ENCODE measurements around the gene SHANK2. TPM values are rescaled to one million over a fixed set of nuclear protein-coding genes. Genes with fewer than 3 reads are reported as not detected.

The SHANK2 gene
- total and polyA plus RNA-seq, 2 donors (not counting 3 experiments of a cell fraction or from before 2014, with no cell fraction given): not detected

- dilution Hi-C loops (cut with MboI; ENCODE audit: extremely low pct_ligation_motif_present, low sequenced_read_pairs) (no loop called here), intact Hi-C loops (cut with micrococcal nuclease) (no loop called here)
- H2AFZ ChIP-seq (ENCODE audit: low read depth, low read length): no peak overlapping the region
- H3K36me3 ChIP-seq (ENCODE audit: control insufficient read depth in 2 of 2, extremely low read depth in 1 of 2, insufficient read depth in 2 of 2, low read length in 2 of 2): no peaks in the 10 kb centered on the region
- no peak for DNase-seq (ENCODE audit: low read depth, low spot score)
- H3K27me3 ChIP-seq (ENCODE audit: control insufficient read depth in 2 of 2, insufficient read depth in 2 of 2, low read length in 2 of 2): peaks cover 6 to 26% of the 10 kb centered on the region in 2 experiments
- no peaks in the 10 kb centered on the region for H3K9me3 ChIP-seq (replicated peaks; ENCODE audit: control insufficient read depth, insufficient read depth, low read length)
- H3K9ac ChIP-seq (replicated peaks; ENCODE audit: extremely low read depth, insufficient read depth, low read length): no peak overlapping the region
- H3K9me1 ChIP-seq (replicated peaks; ENCODE audit: control insufficient read depth, extremely low read depth, insufficient read depth, low read length): no peaks in the 10 kb centered on the region
- no peak overlapping the region for H3K4me3 ChIP-seq (replicated peaks in 1 of 3; ENCODE audit: insufficient read depth in 1 of 3, low read depth in 1 of 3, low read length in 3 of 3)
- POLR2A ChIA-PET: no interaction called here
- H3K4me2 ChIP-seq (ENCODE audit: insufficient read depth, low read length): no peak overlapping the region
- no peaks in the 10 kb centered on the region for H4K20me1 ChIP-seq (replicated peaks; ENCODE audit: control insufficient read depth, extremely low read depth, insufficient read depth, low read length)
- H3K4me1 ChIP-seq (ENCODE audit: control insufficient read depth, extremely low read depth, insufficient read depth, low read length): no peaks in the 10 kb centered on the region
- no peak overlapping the region for H3K27ac ChIP-seq (ENCODE audit: insufficient read depth, low read depth, low read length)
- FAIRE-seq: no peak
- TF ChIP-seq MYC (IDR thresholded peaks at IDR 0.05; ENCODE audit: low read depth, low read length) (no peak), POLR2A (IDR thresholded peaks at IDR 0.05; ENCODE audit: low read depth, low read length) (no peak), CTCF (IDR thresholded peaks at IDR 0.05; ENCODE audit: extremely low read depth in 1 of 2, insufficient read depth in 1 of 2, low read depth in 1 of 2, low read length in 2 of 2) (no peak), POLR2AphosphoS5 (IDR thresholded peaks at IDR 0.05; ENCODE audit: insufficient read depth, low read depth, low read length) (no peak), JUN (IDR thresholded peaks at IDR 0.05; ENCODE audit: borderline replicate concordance, insufficient read depth, insufficient read length, low read depth) (no peak), FOS (IDR thresholded peaks at IDR 0.05; ENCODE audit: borderline replicate concordance, insufficient read depth, low read length) (no peak), EZH2 (IDR thresholded peaks at IDR 0.05; ENCODE audit: borderline replicate concordance, low read depth, low read length, severe bottlenecking) (no peak), GATA2 (IDR thresholded peaks at IDR 0.05; ENCODE audit: insufficient read depth, insufficient read length, low read depth, low read length) (no peak)
- TF ChIP-seq, protein P1, sequence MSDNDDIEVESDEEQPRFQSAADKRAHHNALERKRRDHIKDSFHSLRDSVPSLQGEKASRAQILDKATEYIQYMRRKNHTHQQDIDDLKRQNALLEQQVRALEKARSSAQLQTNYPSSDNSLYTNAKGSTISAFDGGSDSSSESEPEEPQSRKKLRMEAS (IDR thresholded peaks at IDR 0.05; ENCODE audit: insufficient read depth, insufficient read length): no peak
- no peaks in the 10 kb centered on the region for H3K79me2 ChIP-seq (ENCODE audit: control insufficient read depth, insufficient read depth, low read length)
- BruUV-seq (replicated peaks): no TSS peak
- CTCF ChIA-PET: no interaction called here
Measured at GRCh38 chr11:71255800-71256479, 3.6 kb upstream of the SHANK2 start.

Measured in endothelial cell of umbilical vein (primary cell).